ENCODE data around the gene GAL3ST1. TPM values are rescaled to one million over a fixed set of nuclear protein-coding genes. Genes with fewer than 3 reads are reported as not detected.

Gene GAL3ST1
- total RNA-seq, 2 experiments from 2014 or later: not detected

- H3K36me3 Mint-ChIP-seq (ENCODE audit: low read depth): no peaks in the 10 kb centered on the region
- peaks cover 10% of the 10 kb centered on the region for H3K4me1 Mint-ChIP-seq (ENCODE audit: low read depth)
- POLR2A ChIA-PET: no interaction called here
- TF ChIP-seq CTCF (IDR thresholded peaks at IDR 0.05): no peak
- CTCF ChIA-PET: no interaction called here
- ATAC-seq (no peak), DNase-seq (no peak)
- no peaks in the 10 kb centered on the region for H3K9me3 Mint-ChIP-seq
- no peak overlapping the region for H3K27ac Mint-ChIP-seq
- peaks cover 16% of the 10 kb centered on the region for H3K27me3 Mint-ChIP-seq
- intact Hi-C loops (cut with micrococcal nuclease): no loop called here
- H3K4me3 Mint-ChIP-seq: no peak overlapping the region
Observed at GRCh38 chr22:30538280-30538679, 36.2 kb downstream of the GAL3ST1 start.

GRCh38 chr22:30537083-30537731 is 37.3 kb downstream of the GAL3ST1 start:
- Mint-ChIP-seq H3K4me1 (ENCODE audit: low read depth) (peaks cover 7% of the 10 kb centered on the region), H3K27ac (no peak overlapping the region), H3K4me3 (no peak overlapping the region), H3K9me3 (no peaks in the 10 kb centered on the region), H3K36me3 (ENCODE audit: low read depth) (no peaks in the 10 kb centered on the region), H3K27me3 (peaks cover 10% of the 10 kb centered on the region)
- ATAC-seq: no peak
- POLR2A ChIA-PET: no interaction called here
- no peak for DNase-seq
- TF ChIP-seq CTCF (IDR thresholded peaks at IDR 0.05): no peak
- CTCF ChIA-PET: no interaction called here
- intact Hi-C loops (cut with micrococcal nuclease): no loop called here

- intact Hi-C loops (cut with micrococcal nuclease): no loop called here
- no peak for TF ChIP-seq CTCF (IDR thresholded peaks at IDR 0.05)
- Mint-ChIP-seq H3K27me3 (peaks cover 4% of the 10 kb centered on the region), H3K27ac (no peak overlapping the region), H3K36me3 (ENCODE audit: low read depth) (no peaks in the 10 kb centered on the region), H3K9me3 (no peaks in the 10 kb centered on the region), H3K4me3 (no peak overlapping the region), H3K4me1 (ENCODE audit: low read depth) (peaks cover 6% of the 10 kb centered on the region)
- CTCF ChIA-PET: no interaction called here
- ATAC-seq: no peak
- no peak for DNase-seq
- POLR2A ChIA-PET: no interaction called here
Observed at GRCh38 chr22:30535182-30535581, 39.3 kb downstream of the GAL3ST1 start.

- ChIA-PET CTCF (interaction anchor here (0.6 kb wide), 1 partner anchor 388 kb away, joined by 3 read pairs; no protein-coding TSS in a partner anchor), POLR2A (no interaction called here)
- H3K4me1 Mint-ChIP-seq (ENCODE audit: low read depth): peaks cover 6% of the 10 kb centered on the region
- H3K4me3 Mint-ChIP-seq: no peak overlapping the region
- no peaks in the 10 kb centered on the region for H3K36me3 Mint-ChIP-seq (ENCODE audit: low read depth)
- peaks cover 4% of the 10 kb centered on the region for H3K27me3 Mint-ChIP-seq
- no peaks in the 10 kb centered on the region for H3K9me3 Mint-ChIP-seq
- ATAC-seq: no peak
- intact Hi-C loops (cut with micrococcal nuclease): no loop called here
- DNase-seq: no peak
- TF ChIP-seq CTCF (IDR thresholded peaks at IDR 0.05): no peak
- no peak overlapping the region for H3K27ac Mint-ChIP-seq
Observed at GRCh38 chr22:30531651-30532608, 42.5 kb downstream of the GAL3ST1 start.

- ATAC-seq (no peak), DNase-seq (no peak)
- ChIA-PET CTCF (no interaction called here), POLR2A (no interaction called here)
- H3K4me3 Mint-ChIP-seq: no peak overlapping the region
- H3K9me3 Mint-ChIP-seq: no peaks in the 10 kb centered on the region
- no peak overlapping the region for H3K27ac Mint-ChIP-seq
- no peak for TF ChIP-seq CTCF (IDR thresholded peaks at IDR 0.05)
- H3K4me1 Mint-ChIP-seq (ENCODE audit: low read depth): no peaks in the 10 kb centered on the region
- no peaks in the 10 kb centered on the region for H3K27me3 Mint-ChIP-seq
- intact Hi-C loops (cut with micrococcal nuclease): no loop called here
- no peaks in the 10 kb centered on the region for H3K36me3 Mint-ChIP-seq (ENCODE audit: low read depth)
Observed at GRCh38 chr22:30526656-30527055, 47.8 kb downstream of the GAL3ST1 start.

Data from activated CD8-positive, alpha-beta T cell treated with anti-CD3 and anti-CD28 coated beads for 36 hours (primary cell).